Muscle layer of duodenum (tissue), 2 donors: ENCODE measurements around the gene CBX4.
"Not testable (repeated sequence)": the region's sequence is repeated elsewhere in the genome, so short reads cannot be mapped to it uniquely, and the experiment has no call there.

ENCODE experiments used
- H3K27ac ChIP-seq: one replicate; pipeline ENCODE4 v1.7.0; 2013; ENCODE audit warnings: mild to moderate bottlenecking, low read length
- H3K27me3 ChIP-seq: one replicate; pipeline ENCODE4 v1.7.0; 2013; ENCODE audit warnings: low read depth, mild to moderate bottlenecking, control low read depth, low read length
- H3K36me3 ChIP-seq, 2 donors: one replicate each; pipeline ENCODE4 v1.7.0; 2013; ENCODE audit warnings: low read length in 2 of 2, control low read depth in 1 of 2, mild to moderate bottlenecking in 1 of 2; ENCODE audit not compliant: insufficient read depth in 2 of 2, control insufficient read depth in 1 of 2
- H3K4me1 ChIP-seq, 2 donors: one replicate each; pipeline ENCODE4 v1.7.0; 2013; ENCODE audit warnings: low read length in 2 of 2, mild to moderate bottlenecking in 2 of 2, control low read depth in 1 of 2, moderate library complexity in 1 of 2; ENCODE audit not compliant: insufficient read depth in 2 of 2, control insufficient read depth in 1 of 2
- H3K4me3 ChIP-seq, 2 donors: one replicate each; pipeline ENCODE4 v1.7.0; 2013; ENCODE audit warnings: low read length in 2 of 2, low read depth in 1 of 2, mild to moderate bottlenecking in 1 of 2
- H3K9me3 ChIP-seq, 2 donors: one replicate each; pipeline ENCODE4 v1.7.0; 2013; ENCODE audit warnings: low read length in 2 of 2, control low read depth in 1 of 2, mild to moderate bottlenecking in 1 of 2; ENCODE audit not compliant: control insufficient read depth in 1 of 2
- donor health status: healthy.

Gene CBX4

GRCh38 chr17:79855331-79856124 lies 16.3 kb upstream of the CBX4 start:
- no peaks in the 10 kb centered on the region for H3K4me1 ChIP-seq
- H3K27me3 ChIP-seq = no peaks in the 10 kb centered on the region
- no peak overlapping the region for H3K4me3 ChIP-seq
- no peaks in the 10 kb centered on the region for H3K9me3 ChIP-seq
- H3K36me3 ChIP-seq = no peaks in the 10 kb centered on the region
- no peak overlapping the region for H3K27ac ChIP-seq

GRCh38 chr17:79854080-79855060 lies 15.1 kb upstream of the CBX4 start:
- Histone ChIP-seq H3K27ac (no peak overlapping the region), H3K4me1 (no peaks in the 10 kb centered on the region), H3K36me3 (no peaks in the 10 kb centered on the region), H3K4me3 (no peak overlapping the region), H3K9me3 (no peaks in the 10 kb centered on the region), H3K27me3 (no peaks in the 10 kb centered on the region)

GRCh38 chr17:79853168-79853567 lies 13.9 kb upstream of the CBX4 start:
- not testable (repeated sequence) for H3K27ac ChIP-seq, H3K4me1 ChIP-seq, H3K36me3 ChIP-seq, H3K9me3 ChIP-seq, H3K27me3 ChIP-seq, H3K4me3 ChIP-seq

- Histone ChIP-seq H3K9me3 (no peaks in the 10 kb centered on the region), H3K36me3 (no peaks in the 10 kb centered on the region), H3K4me1 (no peaks in the 10 kb centered on the region), H3K4me3 (peak overlapping the region in 1 of 2 donors; percentile 37), H3K27ac (peak overlapping the region; percentile 16), H3K27me3 (no peaks in the 10 kb centered on the region)
Observed at GRCh38 chr17:79852748-79853147, 13.5 kb upstream of the CBX4 start.

- H3K36me3 ChIP-seq = no peaks in the 10 kb centered on the region
- H3K4me3 ChIP-seq = no peak overlapping the region
- no peaks in the 10 kb centered on the region for H3K27me3 ChIP-seq
- H3K27ac ChIP-seq = no peak overlapping the region
- no peaks in the 10 kb centered on the region for H3K4me1 ChIP-seq
- H3K9me3 ChIP-seq = no peaks in the 10 kb centered on the region
Observed at GRCh38 chr17:79851461-79851817, 12.2 kb upstream of the CBX4 start.

- H3K27me3 ChIP-seq = no peaks in the 10 kb centered on the region
- no peak overlapping the region for H3K4me3 ChIP-seq
- H3K4me1 ChIP-seq = no peaks in the 10 kb centered on the region
- H3K36me3 ChIP-seq = no peaks in the 10 kb centered on the region
- no peaks in the 10 kb centered on the region for H3K9me3 ChIP-seq
- H3K27ac ChIP-seq = no peak overlapping the region
Observed at GRCh38 chr17:79850571-79851460, 11.6 kb upstream of the CBX4 start.

GRCh38 chr17:79849953-79850352 lies 10.7 kb upstream of the CBX4 start:
- Histone ChIP-seq H3K27ac (no peak overlapping the region), H3K27me3 (no peaks in the 10 kb centered on the region), H3K36me3 (no peaks in the 10 kb centered on the region), H3K4me3 (no peak overlapping the region), H3K9me3 (no peaks in the 10 kb centered on the region), H3K4me1 (peaks cover 7 to 8% of the 10 kb centered on the region in 2 donors)

- H3K27me3 ChIP-seq = no peaks in the 10 kb centered on the region
- no peaks in the 10 kb centered on the region for H3K36me3 ChIP-seq
- no peak overlapping the region for H3K27ac ChIP-seq
- no peaks in the 10 kb centered on the region for H3K9me3 ChIP-seq
- peaks cover 7 to 24% of the 10 kb centered on the region in 2 donors for H3K4me1 ChIP-seq
- H3K4me3 ChIP-seq = no peak overlapping the region
Observed at GRCh38 chr17:79848370-79848766, 9.1 kb upstream of the CBX4 start.

- no peaks in the 10 kb centered on the region for H3K36me3 ChIP-seq
- H3K9me3 ChIP-seq = no peaks in the 10 kb centered on the region
- H3K27me3 ChIP-seq = peaks cover 2% of the 10 kb centered on the region
- no peak overlapping the region for H3K27ac ChIP-seq
- H3K4me3 ChIP-seq = no peak overlapping the region
- peaks cover 7 to 29% of the 10 kb centered on the region in 2 donors for H3K4me1 ChIP-seq
Observed at GRCh38 chr17:79847698-79848369, 8.6 kb upstream of the CBX4 start.

- peaks cover 25% of the 10 kb centered on the region for H3K27me3 ChIP-seq
- no peaks in the 10 kb centered on the region for H3K36me3 ChIP-seq
- peak overlapping the region in 1 of 2 donors; percentile 75 for H3K4me3 ChIP-seq
- H3K4me1 ChIP-seq = peaks cover 7 to 51% of the 10 kb centered on the region in 2 donors
- peak overlapping the region; percentile 75 for H3K27ac ChIP-seq
- no peaks in the 10 kb centered on the region for H3K9me3 ChIP-seq
Observed at GRCh38 chr17:79845601-79845949, 6.3 kb upstream of the CBX4 start.
